ENCODE measurements around the gene TTC21B.

GRCh38 chr2:165889158-165889557 lies 64.4 kb downstream of the TTC21B start:
- TF ChIP-seq CTCF (IDR thresholded peaks at IDR 0.05; ENCODE audit: insufficient read depth, low read depth, low read length) (no peak), EZH2 (IDR thresholded peaks at IDR 0.05; ENCODE audit: insufficient read depth, low read length) (no peak)

Measured in astrocyte (in vitro differentiated cells and primary cell).